DND-41 (cell line): ENCODE measurements around the gene STMN3.

Source experiments
- CTCF ChIP-seq: IDR thresholded peaks from 2 replicates; pipeline ENCODE4 v1.5.1; 2012; ENCODE audit warnings: borderline replicate concordance, low read length, moderate library complexity, mild to moderate bottlenecking; ENCODE audit not compliant: poor library complexity, severe bottlenecking; ENCODE audit errors: extremely low read depth
- EZH2 ChIP-seq: IDR thresholded peaks from 3 replicates; pipeline ENCODE4 v1.6.1; 2012; ENCODE audit warnings: borderline replicate concordance, low read depth, mild to moderate bottlenecking, moderate library complexity, low read length, inconsistent platforms; ENCODE audit not compliant: severe bottlenecking

- TF ChIP-seq CTCF: no peak
- no peak for TF ChIP-seq EZH2
Measured at GRCh38 chr20:63592661-63593060, 60.6 kb downstream of the STMN3 start.
